ENCODE results near the gene S100A6.
A peak's percentile ranks its signal among the peaks of the same experiment; 100 is the strongest.

S100A6 gene

GRCh38 chr1:153495536-153495935 is 40.3 kb downstream of the S100A6 start:
- DNase-seq (ENCODE audit: low read depth in 2 of 2): no peak
- TF ChIP-seq CTCF (IDR thresholded peaks at IDR 0.05; ENCODE audit: low read depth, low read length): no peak

GRCh38 chr1:153494976-153495535 is 40.7 kb downstream of the S100A6 start:
- DNase-seq (ENCODE audit: low read depth in 2 of 2): peak; percentile 73 to 76
- H3K4me3 ChIP-seq (replicated peaks in 1 of 2; ENCODE audit: low read depth in 2 of 2, low read length in 2 of 2): no peak overlapping the region

More at GRCh38 chr1:153495536-153495935, 40.3 kb downstream of the S100A6 start:
- H3K4me3 ChIP-seq (replicated peaks in 1 of 2; ENCODE audit: low read depth in 2 of 2, low read length in 2 of 2): no peak overlapping the region

GRCh38 chr1:153493343-153493960 is 42.3 kb downstream of the S100A6 start:
- no peak for TF ChIP-seq CTCF (IDR thresholded peaks at IDR 0.05; ENCODE audit: low read depth, low read length)
- DNase-seq (ENCODE audit: low read depth in 2 of 2): peak in 1 of 2 donors; percentile 60

More at GRCh38 chr1:153494976-153495535, 40.7 kb downstream of the S100A6 start:
- TF ChIP-seq CTCF (IDR thresholded peaks at IDR 0.05; ENCODE audit: low read depth, low read length): peak; percentile 96

GRCh38 chr1:153490272-153491051 is 45.3 kb downstream of the S100A6 start:
- H3K4me3 ChIP-seq (replicated peaks in 1 of 2; ENCODE audit: low read depth in 2 of 2, low read length in 2 of 2): no peak overlapping the region
- TF ChIP-seq CTCF (IDR thresholded peaks at IDR 0.05; ENCODE audit: low read depth, low read length): no peak
- peak; percentile 91 to 97 for DNase-seq (ENCODE audit: low read depth in 2 of 2)

More at GRCh38 chr1:153493343-153493960, 42.3 kb downstream of the S100A6 start:
- H3K4me3 ChIP-seq (replicated peaks in 1 of 2; ENCODE audit: low read depth in 2 of 2, low read length in 2 of 2): no peak overlapping the region

- H3K4me3 ChIP-seq (replicated peaks in 1 of 2; ENCODE audit: low read depth in 2 of 2, low read length in 2 of 2): no peak overlapping the region
- peak; percentile 52 to 89 for DNase-seq (ENCODE audit: low read depth in 2 of 2)
- no peak for TF ChIP-seq CTCF (IDR thresholded peaks at IDR 0.05; ENCODE audit: low read depth, low read length)
Observed at GRCh38 chr1:153488731-153489130, 47.1 kb downstream of the S100A6 start.

GRCh38 chr1:153487707-153488106 is 48.1 kb downstream of the S100A6 start:
- no peak for DNase-seq (ENCODE audit: low read depth in 2 of 2)
- TF ChIP-seq CTCF (IDR thresholded peaks at IDR 0.05; ENCODE audit: low read depth, low read length): no peak
- no peak overlapping the region for H3K4me3 ChIP-seq (replicated peaks in 1 of 2; ENCODE audit: low read depth in 2 of 2, low read length in 2 of 2)

Measured in cardiac fibroblast (primary cell).